Measurements from ENCODE around the gene SCYGR6. TPM values are rescaled to one million over a fixed set of nuclear protein-coding genes. Genes with fewer than 3 reads are reported as not detected.

SCYGR6 gene
- total and polyA plus RNA-seq, 2 donors (not counting 1 experiment from before 2014, with no cell fraction given) = not detected

GRCh38 chr2:227703280-227703732, 21.3 kb downstream of the SCYGR6 start:
- intact Hi-C loops (cut with micrococcal nuclease) = no loop called here
- Mint-ChIP-seq H3K27ac (no peak overlapping the region), H3K27me3 (peaks cover 30% of the 10 kb centered on the region), H3K9me3 (ENCODE audit: insufficient read depth) (no peaks in the 10 kb centered on the region), H3K4me1 (no peaks in the 10 kb centered on the region), H3K4me3 (no peak overlapping the region)
- no peak overlapping the region for H3K4me2 ChIP-seq (replicated peaks; ENCODE audit: low read depth, low read length, poor library complexity, severe bottlenecking)
- H3K9ac ChIP-seq (ENCODE audit: low read length) = no peak overlapping the region
- ATAC-seq (ENCODE audit: low read depth) = no peak
- peaks cover 0 to 3% (median 0%) of the 10 kb centered on the region in 3 donors for H3K9me3 ChIP-seq (ENCODE audit: control extremely low read depth in 1 of 3, control insufficient read depth in 2 of 3, insufficient read depth in 1 of 3, low read length in 2 of 3)
- ChIA-PET POLR2A (no interaction called here), CTCF (no interaction called here)
- H3K4me1 ChIP-seq (ENCODE audit: control insufficient read depth in 2 of 2, insufficient read depth in 2 of 2, low read length in 2 of 2) = no peaks in the 10 kb centered on the region
- WGBS (ENCODE audit: insufficient coverage) = 86% methylated on average over 1 of the region's 4 CpGs
- no peak overlapping the region for H2AFZ ChIP-seq (ENCODE audit: insufficient read depth, low read depth, low read length, poor library complexity, severe bottlenecking)
- H3K27ac ChIP-seq (ENCODE audit: low read length in 2 of 2) = no peak overlapping the region
- no peaks in the 10 kb centered on the region for H3K27me3 ChIP-seq (replicated peaks in 1 of 4; ENCODE audit: control extremely low read depth in 1 of 4, control insufficient read depth in 3 of 4, insufficient read depth in 4 of 4, low read length in 3 of 4)
- H3K4me3 ChIP-seq (ENCODE audit: control extremely low read depth in 1 of 5, extremely low read depth in 1 of 5, insufficient read depth in 1 of 5, low read depth in 2 of 5, low read length in 4 of 5) = no peak overlapping the region
- no peak for TF ChIP-seq EZH2 (IDR thresholded peaks at IDR 0.05; ENCODE audit: borderline replicate concordance, insufficient read depth, low read depth, low read length, poor library complexity, severe bottlenecking)
- TF ChIP-seq, protein P1, sequence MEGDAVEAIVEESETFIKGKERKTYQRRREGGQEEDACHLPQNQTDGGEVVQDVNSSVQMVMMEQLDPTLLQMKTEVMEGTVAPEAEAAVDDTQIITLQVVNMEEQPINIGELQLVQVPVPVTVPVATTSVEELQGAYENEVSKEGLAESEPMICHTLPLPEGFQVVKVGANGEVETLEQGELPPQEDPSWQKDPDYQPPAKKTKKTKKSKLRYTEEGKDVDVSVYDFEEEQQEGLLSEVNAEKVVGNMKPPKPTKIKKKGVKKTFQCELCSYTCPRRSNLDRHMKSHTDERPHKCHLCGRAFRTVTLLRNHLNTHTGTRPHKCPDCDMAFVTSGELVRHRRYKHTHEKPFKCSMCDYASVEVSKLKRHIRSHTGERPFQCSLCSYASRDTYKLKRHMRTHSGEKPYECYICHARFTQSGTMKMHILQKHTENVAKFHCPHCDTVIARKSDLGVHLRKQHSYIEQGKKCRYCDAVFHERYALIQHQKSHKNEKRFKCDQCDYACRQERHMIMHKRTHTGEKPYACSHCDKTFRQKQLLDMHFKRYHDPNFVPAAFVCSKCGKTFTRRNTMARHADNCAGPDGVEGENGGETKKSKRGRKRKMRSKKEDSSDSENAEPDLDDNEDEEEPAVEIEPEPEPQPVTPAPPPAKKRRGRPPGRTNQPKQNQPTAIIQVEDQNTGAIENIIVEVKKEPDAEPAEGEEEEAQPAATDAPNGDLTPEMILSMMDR (IDR thresholded peaks at IDR 0.05) = no peak
- H3K36me3 ChIP-seq (replicated peaks in 1 of 2; ENCODE audit: control extremely low read depth in 1 of 2, control insufficient read depth in 1 of 2, extremely low read depth in 1 of 2, insufficient read depth in 2 of 2, low read length in 1 of 2) = no peaks in the 10 kb centered on the region
- no peaks in the 10 kb centered on the region for H3K79me2 ChIP-seq (ENCODE audit: control insufficient read depth, insufficient read depth, low read length)
- H4K20me1 ChIP-seq (ENCODE audit: control insufficient read depth, insufficient read depth, low read length, poor library complexity, severe bottlenecking) = no peaks in the 10 kb centered on the region
- no peak for DNase-seq

GRCh38 chr2:227701556-227701955, 23.0 kb downstream of the SCYGR6 start:
- no CpG with 5 or more reads among the region's 3 CpGs for WGBS (ENCODE audit: insufficient coverage)
- no peak overlapping the region for H2AFZ ChIP-seq (ENCODE audit: insufficient read depth, low read depth, low read length, poor library complexity, severe bottlenecking)

More at GRCh38 chr2:227701556-227701955, 23.0 kb downstream of the SCYGR6 start:
- H3K27me3 ChIP-seq (replicated peaks in 1 of 4; ENCODE audit: control extremely low read depth in 1 of 4, control insufficient read depth in 3 of 4, insufficient read depth in 4 of 4, low read length in 3 of 4) = no peaks in the 10 kb centered on the region
- Mint-ChIP-seq H3K4me1 (peaks cover 4% of the 10 kb centered on the region), H3K27ac (no peak overlapping the region), H3K4me3 (no peak overlapping the region), H3K9me3 (ENCODE audit: insufficient read depth) (no peaks in the 10 kb centered on the region), H3K27me3 (peaks cover 26% of the 10 kb centered on the region)
- H3K9me3 ChIP-seq (ENCODE audit: control extremely low read depth in 1 of 3, control insufficient read depth in 2 of 3, insufficient read depth in 1 of 3, low read length in 2 of 3) = peaks cover 0 to 3% (median 0%) of the 10 kb centered on the region in 3 donors
- no peak overlapping the region for H3K9ac ChIP-seq (ENCODE audit: low read length)
- no peaks in the 10 kb centered on the region for H3K79me2 ChIP-seq (ENCODE audit: control insufficient read depth, insufficient read depth, low read length)
- H4K20me1 ChIP-seq (ENCODE audit: control insufficient read depth, insufficient read depth, low read length, poor library complexity, severe bottlenecking) = no peaks in the 10 kb centered on the region
- ATAC-seq (ENCODE audit: low read depth) (no peak), DNase-seq (no peak)
- no peaks in the 10 kb centered on the region for H3K4me1 ChIP-seq (ENCODE audit: control insufficient read depth in 2 of 2, insufficient read depth in 2 of 2, low read length in 2 of 2)
- H3K4me3 ChIP-seq (ENCODE audit: control extremely low read depth in 1 of 5, extremely low read depth in 1 of 5, insufficient read depth in 1 of 5, low read depth in 2 of 5, low read length in 4 of 5) = no peak overlapping the region
- H3K36me3 ChIP-seq (replicated peaks in 1 of 2; ENCODE audit: control extremely low read depth in 1 of 2, control insufficient read depth in 1 of 2, extremely low read depth in 1 of 2, insufficient read depth in 2 of 2, low read length in 1 of 2) = no peaks in the 10 kb centered on the region
- H3K27ac ChIP-seq (ENCODE audit: low read length in 2 of 2) = no peak overlapping the region
- intact Hi-C loops (cut with micrococcal nuclease) = no loop called here
- POLR2A ChIA-PET = no interaction called here
- CTCF ChIA-PET = no interaction called here
- no peak overlapping the region for H3K4me2 ChIP-seq (replicated peaks; ENCODE audit: low read depth, low read length, poor library complexity, severe bottlenecking)
- TF ChIP-seq EZH2 (IDR thresholded peaks at IDR 0.05; ENCODE audit: borderline replicate concordance, insufficient read depth, low read depth, low read length, poor library complexity, severe bottlenecking) = no peak
